Thyroid gland (tissue), 4 donors: Measurements from ENCODE around the gene AQP3. TPM values are rescaled to one million over a fixed set of nuclear protein-coding genes. Genes with fewer than 3 reads are reported as not detected.
"Not testable (repeated sequence)": the region's sequence is repeated elsewhere in the genome, so short reads cannot be mapped to it uniquely, and the experiment has no call there.

ENCODE experiments used
- DNase-seq, 2 donors: peaks; one replicate each; pipeline ENCODE4 v3.0.0-alpha.2; 2019
- H3K27ac ChIP-seq, 3 donors: fragments of 200-600 bp; sonication (generic); 1 replicate in 2 of 3; 2 replicates in 1 of 3; pipeline ENCODE4 v1.5.1; 2016 to 2019; ENCODE audit warnings: mild to moderate bottlenecking in 1 of 3, moderate library complexity in 1 of 3
- H3K27me3 ChIP-seq: fragments of 200-600 bp; sonication (generic); one replicate; pipeline ENCODE4 v1.5.1; 2019
- H3K36me3 ChIP-seq, 2 donors: fragments of 200-600 bp; sonication (generic); one replicate each; pipeline ENCODE4 v1.5.1; 2016 to 2019
- H3K4me1 ChIP-seq, 2 donors: fragments of 200-600 bp; sonication (generic); one replicate each; pipeline ENCODE4 v1.5.1; 2017 to 2019
- H3K4me3 ChIP-seq, 3 donors: fragments of 200-600 bp; sonication (generic); replicated peaks in 1 of 3; 1 replicate in 2 of 3; 2 replicates in 1 of 3; pipeline ENCODE4 v1.5.1; 2016; ENCODE audit warnings: mild to moderate bottlenecking in 1 of 3
- H3K9me3 ChIP-seq: fragments of 200-600 bp; sonication (generic); one replicate; pipeline ENCODE4 v1.5.1; 2017
- POLR2A ChIP-seq, 2 donors: fragments of 450-650 bp; IDR thresholded peaks; one replicate each; pipeline ENCODE4 v1.6.1; 2017; ENCODE audit warnings: antibody characterized with exemption in 2 of 2, mild to moderate bottlenecking in 2 of 2, moderate library complexity in 1 of 2
- WGBS, 2 donors: methylation state at CpG; one replicate each; pipeline ENCODE4 v1.1.5; 2017; 5-methylcytosine and 5-hydroxymethylcytosine counted together
- intact Hi-C: fragments of 100-400 bp; cut with DNase I; formaldehyde crosslinking; loops from one replicate; pipeline ENCODE4 v1.15.1; 2023
- total RNA-seq, 4 donors: library from RNA; depleted of rRNA; stranded (reverse); fragments of >200 nt; gene quantifications; one replicate each; pipeline ENCODE4 v1.2.3, GENCODE V29; 2016
- TF ChIP-seq, protein P1 (sequence below), 6 experiments: fragments of 200-600 bp in 3 of 6; fragments of 450-650 bp in 3 of 6; sonication (generic) in 3 of 6; IDR thresholded peaks; one replicate each; pipeline ENCODE4 v1.5.1; 2016 to 2019; ENCODE audit warnings: antibody characterized with exemption in 6 of 6, mild to moderate bottlenecking in 2 of 6, inconsistent platforms in 1 of 6, moderate library complexity in 1 of 6

AQP3 gene
- total RNA-seq, 4 donors from 2014 or later = 1.0 to 4.3 (median 2.5) TPM

DNA sequence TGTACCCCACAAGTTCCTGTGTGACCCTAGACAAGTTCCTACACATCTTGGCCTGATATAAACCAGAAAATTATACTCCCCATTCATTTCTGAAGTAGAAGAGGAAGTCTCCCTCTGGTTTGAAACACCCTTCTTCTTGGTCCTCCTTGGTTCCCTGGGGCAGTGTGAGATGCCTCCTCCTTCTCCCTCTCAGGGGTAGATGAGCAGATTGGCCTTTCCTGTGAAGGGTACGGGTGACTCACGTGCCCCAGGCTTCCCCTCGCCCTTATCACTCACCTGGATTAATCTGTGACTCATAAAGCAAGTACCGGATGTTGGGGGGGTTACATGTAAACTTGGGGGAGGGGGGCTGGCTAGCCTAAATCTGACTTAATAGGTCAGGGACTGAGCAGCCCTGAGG is 11.1 kb upstream of the AQP3 start:
- no peak for DNase-seq
- Histone ChIP-seq H3K9me3 (no peaks in the 10 kb centered on the region), H3K4me3 (no peak overlapping the region), H3K36me3 (peaks cover 13 to 17% of the 10 kb centered on the region in 2 donors), H3K4me1 (no peaks in the 10 kb centered on the region), H3K27me3 (no peaks in the 10 kb centered on the region), H3K27ac (no peak overlapping the region)
- TF ChIP-seq, protein P1, sequence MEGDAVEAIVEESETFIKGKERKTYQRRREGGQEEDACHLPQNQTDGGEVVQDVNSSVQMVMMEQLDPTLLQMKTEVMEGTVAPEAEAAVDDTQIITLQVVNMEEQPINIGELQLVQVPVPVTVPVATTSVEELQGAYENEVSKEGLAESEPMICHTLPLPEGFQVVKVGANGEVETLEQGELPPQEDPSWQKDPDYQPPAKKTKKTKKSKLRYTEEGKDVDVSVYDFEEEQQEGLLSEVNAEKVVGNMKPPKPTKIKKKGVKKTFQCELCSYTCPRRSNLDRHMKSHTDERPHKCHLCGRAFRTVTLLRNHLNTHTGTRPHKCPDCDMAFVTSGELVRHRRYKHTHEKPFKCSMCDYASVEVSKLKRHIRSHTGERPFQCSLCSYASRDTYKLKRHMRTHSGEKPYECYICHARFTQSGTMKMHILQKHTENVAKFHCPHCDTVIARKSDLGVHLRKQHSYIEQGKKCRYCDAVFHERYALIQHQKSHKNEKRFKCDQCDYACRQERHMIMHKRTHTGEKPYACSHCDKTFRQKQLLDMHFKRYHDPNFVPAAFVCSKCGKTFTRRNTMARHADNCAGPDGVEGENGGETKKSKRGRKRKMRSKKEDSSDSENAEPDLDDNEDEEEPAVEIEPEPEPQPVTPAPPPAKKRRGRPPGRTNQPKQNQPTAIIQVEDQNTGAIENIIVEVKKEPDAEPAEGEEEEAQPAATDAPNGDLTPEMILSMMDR (IDR thresholded peaks at IDR 0.05) = no peak
- no peak for TF ChIP-seq POLR2A (IDR thresholded peaks at IDR 0.05)
- intact Hi-C loops = no loop called here
- 85 to 89% methylated on average over 4 of the region's 4 CpGs for WGBS, 2 donors

DNA sequence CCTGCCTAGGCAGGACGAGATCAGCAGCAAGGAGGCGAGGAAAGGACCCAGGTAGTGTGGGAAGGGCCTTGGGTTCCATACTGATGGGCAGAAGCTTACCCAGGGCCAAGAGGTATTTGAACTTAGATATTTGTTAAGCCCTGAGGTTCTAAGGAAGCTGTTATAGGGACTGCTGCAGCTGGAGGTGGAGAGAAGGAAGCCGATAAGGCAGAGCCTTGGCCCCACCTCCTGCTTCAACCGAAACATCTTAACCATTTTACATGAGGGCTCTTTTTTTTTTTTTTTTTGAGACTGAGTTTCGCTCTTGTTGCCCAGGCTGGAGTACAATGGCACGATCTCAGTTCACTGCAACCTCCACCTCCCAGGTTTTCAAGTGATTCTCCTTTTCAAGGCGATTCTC is 8.6 kb upstream of the AQP3 start:
- Histone ChIP-seq H3K4me1 (no peaks in the 10 kb centered on the region), H3K4me3 (no peak overlapping the region), H3K27me3 (no peaks in the 10 kb centered on the region), H3K9me3 (no peaks in the 10 kb centered on the region), H3K36me3 (no peaks in the 10 kb centered on the region), H3K27ac (no peak overlapping the region)
- WGBS, 2 donors = 80 to 82% methylated on average over 7 of the region's 7 CpGs
- intact Hi-C loops = no loop called here
- DNase-seq = no peak
- TF ChIP-seq, protein P1 (IDR thresholded peaks at IDR 0.05) = no peak

DNA sequence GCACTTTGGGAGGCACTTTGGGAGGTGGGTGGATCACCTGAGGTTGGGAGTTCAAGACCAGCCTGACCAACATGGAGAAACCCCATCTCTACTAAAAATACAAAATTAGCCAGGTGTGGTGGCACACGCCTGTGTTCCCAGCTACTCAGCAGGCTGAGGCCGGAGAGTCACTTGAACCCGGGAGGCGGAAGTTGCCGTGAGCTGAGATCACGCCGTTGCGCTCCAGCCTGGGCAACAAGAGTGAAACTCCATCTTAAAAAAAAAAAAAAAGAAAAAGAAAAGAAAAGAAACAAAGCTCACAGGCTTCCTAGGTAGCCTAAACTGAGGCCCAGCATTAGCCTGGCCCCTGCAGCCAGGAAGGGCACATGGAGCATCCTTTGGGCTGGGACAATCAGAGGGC is 8.1 kb upstream of the AQP3 start:
- DNase-seq, H3K4me3 ChIP-seq, H3K27ac ChIP-seq, H3K4me1 ChIP-seq, intact Hi-C loops, H3K9me3 ChIP-seq, H3K36me3 ChIP-seq, H3K27me3 ChIP-seq: not testable (repeated sequence)
- WGBS, 2 donors = 93 to 98% methylated on average over 8 of the region's 8 CpGs

DNA sequence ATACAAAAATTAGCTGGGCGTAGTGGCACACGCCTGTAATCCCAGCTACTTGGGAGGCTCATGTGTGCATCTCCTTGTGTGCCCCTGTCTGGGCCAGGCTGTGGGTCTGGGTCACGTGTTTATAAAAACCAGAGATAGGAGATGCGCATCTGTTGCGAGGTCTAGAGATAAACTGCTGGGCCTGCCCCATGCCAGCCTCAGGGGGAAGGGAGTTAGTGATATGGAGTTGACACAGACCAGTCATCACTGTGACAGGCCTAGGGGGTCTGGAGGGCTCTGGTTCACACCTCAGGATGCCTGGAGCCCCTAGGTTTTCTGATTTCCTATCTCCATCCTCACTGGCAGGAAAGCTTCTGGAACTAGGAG is 7.3 kb upstream of the AQP3 start:
- DNase-seq, H3K4me3 ChIP-seq, H3K27ac ChIP-seq, H3K9me3 ChIP-seq, H3K36me3 ChIP-seq, intact Hi-C loops, H3K4me1 ChIP-seq, H3K27me3 ChIP-seq: not testable (repeated sequence)
- 93 to 100% methylated on average over 5 of the region's 5 CpGs for WGBS, 2 donors

DNA sequence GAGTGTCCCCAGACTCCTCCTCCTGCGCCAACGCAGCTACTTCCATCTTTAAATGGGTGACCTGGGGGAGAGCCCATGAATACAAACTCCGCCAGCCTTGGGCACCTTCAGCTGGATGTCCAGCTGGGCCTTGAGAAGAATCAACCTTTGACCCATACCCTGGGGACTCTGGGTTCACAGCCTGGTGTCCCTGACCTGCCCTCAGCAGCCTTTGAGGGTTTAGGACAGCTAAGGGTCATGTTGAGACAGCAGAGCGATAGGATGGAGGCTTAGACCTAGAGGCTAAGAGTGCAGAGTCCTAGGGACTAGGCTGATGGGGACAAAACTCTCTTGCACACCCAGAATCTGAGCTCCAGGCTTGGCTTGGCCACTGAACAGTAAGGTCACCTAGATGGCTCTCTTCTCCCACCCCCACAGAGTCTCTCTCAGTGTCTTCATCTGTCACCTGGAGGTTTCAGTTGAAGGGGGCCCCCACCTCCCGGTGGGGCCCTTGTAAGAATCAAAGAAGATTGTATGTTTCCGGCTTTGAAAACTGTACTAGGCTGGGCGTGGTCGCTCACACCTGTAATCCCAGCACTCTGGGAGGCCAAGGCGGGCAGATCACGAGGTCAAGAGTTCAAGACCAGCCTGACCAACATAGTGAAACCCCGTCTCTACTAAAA is 6.7 kb upstream of the AQP3 start:
- H3K27ac ChIP-seq = no peak overlapping the region
- TF ChIP-seq, protein P1 (IDR thresholded peaks at IDR 0.05) = no peak
- TF ChIP-seq POLR2A (IDR thresholded peaks at IDR 0.05) = no peak
- no peaks in the 10 kb centered on the region for H3K27me3 ChIP-seq
- H3K4me1 ChIP-seq = no peaks in the 10 kb centered on the region
- H3K9me3 ChIP-seq = no peaks in the 10 kb centered on the region
- intact Hi-C loops = no loop called here
- no peak for DNase-seq
- H3K4me3 ChIP-seq = no peak overlapping the region
- WGBS, 2 donors = 88 to 92% methylated on average over 4 to 11 of the region's 11 CpGs
- no peaks in the 10 kb centered on the region for H3K36me3 ChIP-seq

DNA sequence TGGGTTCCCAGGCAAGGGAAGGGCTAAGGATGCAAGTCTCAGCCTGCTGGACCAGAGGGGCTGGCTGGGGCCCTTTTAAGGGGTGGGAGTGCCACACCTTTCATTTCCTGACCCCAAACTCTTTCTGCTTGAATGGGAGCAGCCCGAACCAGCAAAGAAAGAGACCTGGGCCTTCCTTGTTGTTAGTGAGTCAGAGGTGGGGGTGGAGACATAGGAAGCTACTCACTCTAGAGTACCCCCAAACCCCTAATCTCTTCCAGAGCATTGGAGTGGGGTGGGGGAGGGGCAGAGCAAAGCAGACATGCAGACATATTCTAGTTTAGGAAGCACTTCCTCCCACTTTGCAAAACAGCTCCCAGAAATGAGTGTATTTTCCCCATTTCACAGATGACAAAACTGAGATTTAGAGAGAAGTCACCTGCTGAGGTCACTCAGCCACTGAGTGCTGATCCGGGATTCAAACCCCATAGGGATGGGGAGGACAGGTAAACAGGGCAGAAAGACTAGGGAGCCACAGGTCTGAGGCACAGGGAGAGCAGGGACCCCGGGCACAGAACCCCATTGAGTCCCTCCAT is 6.0 kb upstream of the AQP3 start:
- Histone ChIP-seq H3K27ac (no peak overlapping the region), H3K27me3 (no peaks in the 10 kb centered on the region), H3K4me3 (no peak overlapping the region), H3K4me1 (no peaks in the 10 kb centered on the region), H3K36me3 (no peaks in the 10 kb centered on the region), H3K9me3 (no peaks in the 10 kb centered on the region)
- 77 to 89% methylated on average over 3 of the region's 3 CpGs for WGBS, 2 donors
- no peak for TF ChIP-seq POLR2A (IDR thresholded peaks at IDR 0.05)
- TF ChIP-seq, protein P1 (IDR thresholded peaks at IDR 0.05) = no peak
- intact Hi-C loops = no loop called here
- no peak for DNase-seq
